Mammary epithelial cell (primary cell): Measurements from ENCODE around the gene DCK.

Experiments used
- CTCF ChIP-seq, 2 donors: IDR thresholded peaks in 1 of 2; conservative IDR thresholded peaks in 1 of 2; 2 replicates each; pipeline ENCODE4 v1.5.1; 2011 to 2012; ENCODE audit warnings: inconsistent platforms in 2 of 2, low read length in 2 of 2, mild to moderate bottlenecking in 2 of 2, control low read depth in 1 of 2, low read depth in 1 of 2; ENCODE audit not compliant: insufficient read depth in 1 of 2; ENCODE audit errors: extremely low read depth in 1 of 2
- EZH2 ChIP-seq: IDR thresholded peaks from 2 replicates; pipeline ENCODE4 v1.6.1; 2012; ENCODE audit warnings: low read length, inconsistent platforms, borderline replicate concordance

GRCh38 chr4:71029504-71029903 lies 36.1 kb downstream of the DCK start:
- TF ChIP-seq EZH2 (no peak), CTCF (conservative IDR thresholded peaks at IDR 0.05 in 1 of 2, IDR thresholded peaks at IDR 0.05 in 1 of 2; ENCODE audit: extremely low read depth in 1 of 2, insufficient read depth in 1 of 2, low read depth in 1 of 2, low read length in 2 of 2) (no peak)
